SK-N-DZ (cell line): Measurements from ENCODE around the gene NUTM2G.
"Not testable (repeated sequence)": the region's sequence is repeated elsewhere in the genome, so short reads cannot be mapped to it uniquely, and the experiment has no call there.

Experiments
- DNase-seq: peaks from one replicate; pipeline ENCODE4 v3.0.0-alpha.2; 2015; ENCODE audit warnings: low spot score

Gene NUTM2G

DNA sequence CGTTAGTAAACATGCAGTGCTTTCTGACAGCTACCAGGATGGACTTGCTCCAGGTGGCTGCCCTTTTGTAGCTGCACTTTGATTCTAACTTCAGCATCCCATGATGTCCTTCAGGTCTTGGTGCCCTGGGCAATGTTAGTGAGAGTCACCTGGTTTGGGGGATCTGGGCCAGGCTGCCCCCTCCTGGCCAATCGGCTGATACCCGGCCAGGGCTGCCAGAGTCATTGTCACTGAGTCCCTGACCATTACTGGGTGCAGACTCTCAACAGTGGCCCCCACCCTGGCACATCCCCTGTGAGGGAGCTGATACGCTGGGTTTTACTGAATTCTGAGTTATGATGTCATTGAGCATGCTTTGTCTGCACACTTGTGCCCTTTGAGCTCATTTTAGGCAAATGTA lies 13.5 kb downstream of the NUTM2G start:
- DNase-seq, result not testable (repeated sequence)

DNA sequence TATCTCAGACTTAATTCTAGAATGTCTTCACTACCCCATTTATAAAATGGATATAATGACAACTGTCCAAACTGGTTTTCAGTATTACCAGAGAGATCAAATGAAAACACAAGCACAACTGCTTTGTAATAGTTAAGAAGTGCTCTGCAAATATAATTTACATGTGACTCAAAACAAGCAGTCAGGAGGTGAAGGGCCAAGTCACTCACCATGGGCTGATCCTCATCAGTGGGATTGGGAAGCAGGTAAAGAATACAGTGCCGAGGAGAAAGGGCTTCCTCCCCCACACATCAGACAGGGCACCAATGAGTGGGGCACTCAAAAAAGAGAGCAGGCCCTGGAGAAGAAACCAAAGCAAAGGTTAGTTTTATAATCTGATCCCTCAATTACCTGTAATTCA lies 20.7 kb downstream of the NUTM2G start:
- DNase-seq, result not testable (repeated sequence)

- not testable (repeated sequence) for DNase-seq
Measured at GRCh38 chr9:96950539-96950938, 21.9 kb downstream of the NUTM2G start.

DNA sequence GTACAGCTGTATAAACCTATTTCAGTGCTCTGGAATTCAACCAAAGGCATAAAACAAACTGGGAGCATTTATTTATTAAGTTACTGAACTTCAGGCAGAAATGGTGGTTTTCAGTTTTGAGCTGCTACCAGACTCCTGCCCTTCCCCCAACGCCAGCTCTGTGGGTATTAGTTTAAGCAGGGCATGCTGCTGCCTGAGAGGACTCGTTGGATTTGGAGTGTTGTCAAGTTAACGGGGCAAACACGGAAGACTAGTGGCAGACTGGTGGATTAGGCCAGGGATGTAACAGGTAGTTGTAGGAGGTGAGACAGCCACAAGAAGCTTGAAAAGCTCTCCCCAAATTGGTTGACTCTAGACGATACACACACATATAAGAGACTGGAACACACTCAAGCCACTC lies 38.9 kb downstream of the NUTM2G start:
- not testable (repeated sequence) for DNase-seq

- DNase-seq, result not testable (repeated sequence)
Measured at GRCh38 chr9:96972552-96972951, 43.9 kb downstream of the NUTM2G start.

- not testable (repeated sequence) for DNase-seq
Measured at GRCh38 chr9:96974037-96974436, 45.4 kb downstream of the NUTM2G start.

DNA sequence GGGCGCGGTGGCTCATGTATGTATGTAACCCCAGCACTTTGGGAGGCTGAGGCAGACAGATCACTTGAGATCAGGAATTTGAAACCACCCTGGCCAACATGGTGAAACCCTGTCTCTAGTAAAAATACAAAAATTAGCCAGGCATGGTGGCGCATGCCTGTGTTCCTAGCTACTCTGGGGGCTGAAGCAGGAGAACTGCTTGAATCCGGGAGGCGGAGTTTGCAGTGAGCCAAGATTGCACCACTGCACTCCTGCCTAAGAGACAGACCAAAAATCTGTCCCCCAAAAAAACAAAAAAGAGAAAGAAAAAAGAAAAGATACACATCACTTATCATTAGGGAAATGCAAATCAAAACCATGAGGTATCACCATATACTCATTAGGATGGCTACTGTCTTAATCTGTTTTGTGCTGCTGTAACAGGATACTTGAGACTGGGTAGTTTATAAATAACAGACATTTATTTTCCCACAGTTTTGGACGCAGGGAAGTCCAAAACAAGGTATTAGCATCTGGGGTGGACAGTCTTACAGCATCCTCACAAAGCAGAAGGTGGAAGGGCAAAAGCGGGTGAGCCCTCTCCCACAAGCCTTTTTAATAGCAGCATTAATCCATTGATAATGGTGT lies 55.0 kb downstream of the NUTM2G start:
- not testable (repeated sequence) for DNase-seq

- not testable (repeated sequence) for DNase-seq
Measured at GRCh38 chr9:96984139-96984538, 55.5 kb downstream of the NUTM2G start.

DNA sequence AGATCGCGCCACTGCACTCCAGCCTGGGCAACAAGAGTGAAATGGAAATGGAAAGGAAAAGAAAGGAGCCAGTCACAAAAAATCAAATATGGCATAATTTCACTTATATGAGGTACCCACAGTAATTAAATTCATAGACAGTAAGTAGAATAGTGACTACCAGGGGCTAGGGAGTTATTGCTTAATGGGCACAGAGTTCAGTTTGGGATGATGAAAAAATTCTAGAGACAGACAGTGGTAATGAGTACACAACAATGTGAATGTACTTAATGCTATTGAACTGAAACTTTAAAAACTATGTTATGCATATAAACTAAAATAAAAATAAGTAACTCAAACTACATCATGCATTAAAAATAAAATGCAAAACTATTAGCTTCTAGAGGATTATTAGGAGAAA lies 56.2 kb downstream of the NUTM2G start:
- DNase-seq, result not testable (repeated sequence)
